Suprapubic skin (tissue), 3 donors: ENCODE measurements around the gene PRR16.

ENCODE experiments used
- POLR2A ChIP-seq, 2 donors: fragments of 450-650 bp; IDR thresholded peaks; one replicate each; pipeline ENCODE4 v1.6.1; 2017; ENCODE audit warnings: antibody characterized with exemption in 2 of 2, mild to moderate bottlenecking in 2 of 2, moderate library complexity in 2 of 2
- TF ChIP-seq, protein P1 (sequence below), 2 donors: fragments of 200-600 bp in 1 of 2; fragments of 450-650 bp in 1 of 2; sonication (generic) in 1 of 2; IDR thresholded peaks; one replicate each; pipeline ENCODE4 v1.5.1; 2016 to 2019; ENCODE audit warnings: antibody characterized with exemption in 2 of 2, mild to moderate bottlenecking in 1 of 2, moderate library complexity in 1 of 2

DNA sequence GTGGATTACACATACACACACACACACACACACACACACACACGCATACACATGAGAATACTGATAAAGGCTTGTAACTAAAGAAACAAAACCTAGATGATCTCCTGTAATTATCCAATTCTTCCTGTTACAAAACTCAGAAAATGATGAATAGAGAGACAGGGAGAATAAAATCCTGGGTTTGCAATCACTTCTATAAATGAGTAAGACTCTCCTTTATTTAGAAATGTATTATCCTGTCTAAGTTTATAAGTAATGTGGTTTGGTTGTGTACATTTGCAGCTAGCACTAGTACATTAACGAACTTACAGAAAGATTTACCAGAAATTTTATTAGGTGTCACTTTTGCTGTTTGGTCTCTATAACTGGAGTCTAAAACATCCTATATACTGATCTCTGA, 2.8 kb upstream of the PRR16 start:
- TF ChIP-seq POLR2A (IDR thresholded peaks at IDR 0.05): no peak
- TF ChIP-seq, protein P1, sequence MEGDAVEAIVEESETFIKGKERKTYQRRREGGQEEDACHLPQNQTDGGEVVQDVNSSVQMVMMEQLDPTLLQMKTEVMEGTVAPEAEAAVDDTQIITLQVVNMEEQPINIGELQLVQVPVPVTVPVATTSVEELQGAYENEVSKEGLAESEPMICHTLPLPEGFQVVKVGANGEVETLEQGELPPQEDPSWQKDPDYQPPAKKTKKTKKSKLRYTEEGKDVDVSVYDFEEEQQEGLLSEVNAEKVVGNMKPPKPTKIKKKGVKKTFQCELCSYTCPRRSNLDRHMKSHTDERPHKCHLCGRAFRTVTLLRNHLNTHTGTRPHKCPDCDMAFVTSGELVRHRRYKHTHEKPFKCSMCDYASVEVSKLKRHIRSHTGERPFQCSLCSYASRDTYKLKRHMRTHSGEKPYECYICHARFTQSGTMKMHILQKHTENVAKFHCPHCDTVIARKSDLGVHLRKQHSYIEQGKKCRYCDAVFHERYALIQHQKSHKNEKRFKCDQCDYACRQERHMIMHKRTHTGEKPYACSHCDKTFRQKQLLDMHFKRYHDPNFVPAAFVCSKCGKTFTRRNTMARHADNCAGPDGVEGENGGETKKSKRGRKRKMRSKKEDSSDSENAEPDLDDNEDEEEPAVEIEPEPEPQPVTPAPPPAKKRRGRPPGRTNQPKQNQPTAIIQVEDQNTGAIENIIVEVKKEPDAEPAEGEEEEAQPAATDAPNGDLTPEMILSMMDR (IDR thresholded peaks at IDR 0.05): no peak
